HepG2 (cell line): ENCODE measurements around the gene LASP1. TPM values are rescaled to one million over a fixed set of nuclear protein-coding genes. Genes with fewer than 3 reads are reported as not detected.

ENCODE experiments used
- ATAC-seq: fragments of 200-7000 bp; cut with Tn5 transposase; 3 replicates; pipeline ENCODE4 v1.9.1; 2020; ENCODE audit warnings: mild to moderate bottlenecking, moderate library complexity
- BruUV-seq: library from RNA; stranded (reverse); fragments of 400-500 nt; replicated peaks from 2 replicates; lab custom pipeline; 2021; lab: Mats Ljungman, UMichigan
- CTCF ChIA-PET: fragments of 300-600 bp; formaldehyde crosslinking; extraction: SDS; loops from one replicate; lab custom pipeline; 2021; ENCODE audit warnings: low total read pairs, inconsistent platforms, low intra/inter-chr PET ratio; lab: Yijun Ruan, JAX
- POLR2A ChIA-PET: fragments of 350-600 bp; sonication (Branson Sonifier 250); formaldehyde crosslinking; loops from one replicate; lab custom pipeline; 2020; ENCODE audit warnings: antibody characterized with exemption, inconsistent platforms; lab: Yijun Ruan, JAX
- DNase-seq: peaks from one replicate; pipeline ENCODE4 v3.0.0-alpha.2; 2015; ENCODE audit warnings: low spot score
- FAIRE-seq: peaks from 3 replicates; lab custom pipeline; 2011; peaks lifted over from hg19 to GRCh38; lab: Jason Lieb, UNC
- H2AFZ ChIP-seq: one replicate; pipeline ENCODE4 v1.6.1; 2011; ENCODE audit warnings: low read length, inconsistent platforms
- H3K27ac ChIP-seq: fragments of 300-600 bp; 3 replicates; pipeline ENCODE4 v1.8.0; 2011; ENCODE audit warnings: mixed run types, mild to moderate bottlenecking, mixed read lengths, low read length, inconsistent platforms; ENCODE audit not compliant: insufficient read depth; ENCODE audit errors: extremely low read length
- H3K27me3 ChIP-seq, 2 experiments: fragments of 200-600 bp in 1 of 2; 2 replicates in 1 of 2; 3 replicates in 1 of 2; pipeline versions ENCODE4 v1.6.0 to v1.8.0; 2011; ENCODE audit warnings: low read length in 2 of 2, mild to moderate bottlenecking in 2 of 2, moderate library complexity in 2 of 2, inconsistent platforms in 1 of 2; ENCODE audit not compliant: insufficient read depth in 2 of 2, control insufficient read depth in 1 of 2
- H3K36me3 ChIP-seq, 2 experiments: fragments of 200-600 bp in 1 of 2; replicated peaks in 1 of 2; 2 replicates in 1 of 2; 3 replicates in 1 of 2; pipeline versions ENCODE4 v1.5.1 to v1.8.0; 2011; ENCODE audit warnings: low read length in 2 of 2, inconsistent platforms in 1 of 2; ENCODE audit not compliant: insufficient read depth in 2 of 2, control insufficient read depth in 1 of 2
- H3K4me1 ChIP-seq: 2 replicates; pipeline ENCODE4 v1.5.1; 2012; ENCODE audit warnings: low read length, inconsistent platforms; ENCODE audit not compliant: insufficient read depth
- H3K4me2 ChIP-seq: 2 replicates; pipeline ENCODE4 v1.6.0; 2011; ENCODE audit warnings: low read depth, low read length, inconsistent platforms
- H3K4me3 ChIP-seq, 3 experiments: fragments of 200-600 bp in 1 of 3; sonication (generic), shearing (Covaris generic) in 1 of 3; replicated peaks in 1 of 3; 2 replicates each; pipeline ENCODE4 v1.5.1; 2011 to 2016; ENCODE audit warnings: low read length in 3 of 3, inconsistent platforms in 2 of 3, low read depth in 2 of 3, mild to moderate bottlenecking in 2 of 3, control low read depth in 1 of 3, mixed read lengths in 1 of 3; ENCODE audit not compliant: insufficient read depth in 1 of 3
- H3K79me2 ChIP-seq: one replicate; pipeline ENCODE4 v1.6.1; 2011; ENCODE audit warnings: low read length, inconsistent platforms; ENCODE audit not compliant: insufficient read depth
- H3K9ac ChIP-seq: 2 replicates; pipeline ENCODE4 v1.6.0; 2011; ENCODE audit warnings: mild to moderate bottlenecking, low read depth, low read length, inconsistent platforms; ENCODE audit not compliant: insufficient read depth
- H3K9me3 ChIP-seq: 2 replicates; pipeline ENCODE4 v1.5.1; 2012; ENCODE audit warnings: mild to moderate bottlenecking, low read length
- H4K20me1 ChIP-seq: 2 replicates; pipeline ENCODE4 v1.6.0; 2011; ENCODE audit warnings: inconsistent platforms, mild to moderate bottlenecking, low read length, moderate library complexity; ENCODE audit not compliant: insufficient read depth
- AGO2 ChIP-seq: fragments of 200-400 bp; formaldehyde crosslinking; optimal IDR thresholded peaks from 2 replicates; pipeline ENCODE3; 2017; ENCODE audit warnings: mild to moderate bottlenecking, low read depth, low read length, moderate library complexity
- BRD4 ChIP-seq: sonication (generic); formaldehyde crosslinking; IDR thresholded peaks from 2 replicates; pipeline ENCODE4 v1.4.0; 2020; ENCODE audit warnings: missing genetic modification reagents
- KLF9 ChIP-seq: IDR thresholded peaks from 2 replicates; pipeline ENCODE4 v1.6.1; 2016; ENCODE audit warnings: low read depth
- PAF1 ChIP-seq: IDR thresholded peaks from 2 replicates; pipeline ENCODE4 v1.6.1; 2016; ENCODE audit warnings: missing genetic modification reagents, missing compliant biosample characterization
- PHF20 ChIP-seq: sonication (generic); formaldehyde crosslinking; IDR thresholded peaks from 2 replicates; pipeline ENCODE4 v1.5.0; 2020; ENCODE audit warnings: mild to moderate bottlenecking, missing genetic modification reagents
- POLR2A ChIP-seq, 2 experiments: IDR thresholded peaks; 2 replicates each; pipeline ENCODE4 v1.6.1; 2011; ENCODE audit warnings: low read depth in 2 of 2, low read length in 2 of 2, mild to moderate bottlenecking in 1 of 2, moderate library complexity in 1 of 2; ENCODE audit not compliant: insufficient read depth in 1 of 2
- POLR2AphosphoS5 ChIP-seq: IDR thresholded peaks from 2 replicates; pipeline ENCODE4 v1.6.1; 2012; ENCODE audit warnings: low read depth, low read length
- RAD51 ChIP-seq: fragments of 450-650 bp; IDR thresholded peaks from 2 replicates; pipeline ENCODE4 v1.6.1; 2016; ENCODE audit warnings: borderline replicate concordance
- RBFOX2 ChIP-seq: fragments of 200-400 bp; formaldehyde crosslinking; IDR thresholded peaks from 2 replicates; pipeline ENCODE4 v1.6.1; 2017; ENCODE audit warnings: low read depth, mild to moderate bottlenecking, low read length
- STAG1 ChIP-seq: sonication (generic); formaldehyde crosslinking; IDR thresholded peaks from 2 replicates; pipeline ENCODE4 v1.4.0; 2020; ENCODE audit warnings: missing genetic modification reagents
- TARDBP ChIP-seq: sonication (generic); formaldehyde crosslinking; IDR thresholded peaks from 2 replicates; pipeline ENCODE4 v1.8.0; 2022; ENCODE audit warnings: mild to moderate bottlenecking, missing genetic modification reagents
- TEAD3 ChIP-seq: optimal IDR thresholded peaks from 2 replicates; pipeline ENCODE3; 2016; ENCODE audit warnings: borderline replicate concordance
- ZBTB2 ChIP-seq: sonication (generic); formaldehyde crosslinking; IDR thresholded peaks from 2 replicates; pipeline ENCODE4 v1.8.0; 2022; ENCODE audit warnings: low read depth, missing genetic modification reagents
- ZNF160 ChIP-seq: sonication (generic); formaldehyde crosslinking; IDR thresholded peaks from 2 replicates; pipeline ENCODE4 v1.8.0; 2022; ENCODE audit warnings: mild to moderate bottlenecking, inconsistent platforms, missing genetic modification reagents
- ZNF318 ChIP-seq: sonication (generic); formaldehyde crosslinking; IDR thresholded peaks from 2 replicates; pipeline ENCODE4 v1.4.0; 2020; ENCODE audit warnings: mild to moderate bottlenecking, missing genetic modification reagents
- ZNF557 ChIP-seq: sonication (generic); formaldehyde crosslinking; IDR thresholded peaks from 2 replicates; pipeline ENCODE4 v1.4.0; 2020; ENCODE audit warnings: missing genetic modification reagents
- WGBS: methylation state at CpG from one replicate; pipeline ENCODE4 v1.1.6; 2017; ENCODE audit warnings: low lambda C conversion rate; 5-methylcytosine and 5-hydroxymethylcytosine counted together
- in situ Hi-C: cut with HindIII; loops from 2 replicates; pipeline ENCODE4 v1.10.0; 2017; ENCODE audit warnings: low pct_unique_long_range_greater_than_20kb; ENCODE audit not compliant: extremely low pct_ligation_motif_present
- intact Hi-C: fragments of 100-400 bp; cut with micrococcal nuclease; formaldehyde crosslinking; loops from one replicate; pipeline ENCODE4 v1.10.0; 2022; ENCODE audit not compliant: unreplicated experiment
- polyA plus RNA-seq, 8 experiments: library from polyadenylated mRNA; depleted of rRNA in 3 of 8; stranded (reverse) in 7 of 8; unstranded in 1 of 8; fragments of >200 nt; fragmentation: Illumina TruSeq in 4 of 8; extraction: Trizol in 4 of 8; gene quantifications; 2 replicates each; pipeline versions ENCODE4 v1.2.1 to v1.2.3, GENCODE V29; 2011 to 2016; ENCODE audit warnings: low read depth in 4 of 8, missing spikeins in 1 of 8, mixed read lengths in 1 of 8; ENCODE audit not compliant: insufficient read depth in 1 of 8
- total RNA-seq, 5 experiments: library from RNA; depleted of rRNA; stranded (reverse); fragments of >200 nt; fragmentation: Illumina TruSeq; extraction: Trizol; gene quantifications; 2 replicates each; pipeline ENCODE4 v1.2.3, GENCODE V29; 2016; ENCODE audit warnings: low read depth in 1 of 5

The LASP1 gene
- total and polyA plus RNA-seq, 2 of the 13 experiments (the other 11 are each of a cell fraction or from before 2014, with no cell fraction given), result 70.1 to 97.0 TPM

GRCh38 chr17:38844261-38844757 lies 25.5 kb upstream of the LASP1 start (continued):
- TF ChIP-seq ZNF318 (CRISPR knock-in tag) (no peak), RAD51 (no peak), ZNF160 (CRISPR knock-in tag) (no peak)

- ChIA-PET CTCF (no interaction called here), POLR2A (interaction anchor here (0.6 to 6.5 kb wide), 8 partner anchors 8 to 125 kb away, joined by 3 to 58 read pairs (median 4); partner anchors contain the start of genes CWC25, LASP1 and PSMB3)
- H3K36me3 ChIP-seq, result peaks cover 18 to 45% of the 10 kb centered on the region in 2 experiments
- FAIRE-seq, result no peak
- no peak overlapping the region for H3K9ac ChIP-seq
- in situ Hi-C loops (no loop called here), intact Hi-C loops (no loop called here)
- peaks cover 34% of the 10 kb centered on the region for H3K79me2 ChIP-seq
- peaks cover 50% of the 10 kb centered on the region for H3K4me1 ChIP-seq
- DNase-seq, result no peak
- no peaks in the 10 kb centered on the region for H3K9me3 ChIP-seq
- no peaks in the 10 kb centered on the region; a peak in 1 of 5 replicates for H3K27me3 ChIP-seq
- H3K4me3 ChIP-seq, result no peak overlapping the region
- no peak for ATAC-seq
- no TSS peak for BruUV-seq
- no peak overlapping the region for H3K27ac ChIP-seq
- no peak overlapping the region for H2AFZ ChIP-seq
- peaks cover 54% of the 10 kb centered on the region for H4K20me1 ChIP-seq
- H3K4me2 ChIP-seq, result no peak overlapping the region
- WGBS, result 100% methylated on average over 1 of the region's 1 CpG
- peak; percentile 65 for TF ChIP-seq RBFOX2
- TF ChIP-seq STAG1, result no peak
- 0 out of 2 replicates have a peak, but pooled peaks have one; percentile 19 for TF ChIP-seq POLR2AphosphoS5
- no peak for TF ChIP-seq TEAD3 (CRISPR knock-in tag)
- peak in 1 of 2 experiments; percentile 38; a peak in 2 of 4 replicates for TF ChIP-seq POLR2A (IDR thresholded peaks at IDR 0.05; ENCODE audit: insufficient read depth in 1 of 2, low read depth in 2 of 2, low read length in 2 of 2)
- TF ChIP-seq TARDBP, result no peak
- TF ChIP-seq AGO2, result peak; percentile 77
- no peak for TF ChIP-seq KLF9 (CRISPR knock-in tag)
- no peak for TF ChIP-seq BRD4 (CRISPR knock-in tag)
- no peak for TF ChIP-seq ZBTB2
- no peak for TF ChIP-seq PHF20 (CRISPR knock-in tag)
- 0 out of 2 replicates have a peak, but pooled peaks have one; percentile 6 for TF ChIP-seq ZNF557 (CRISPR knock-in tag)
- TF ChIP-seq PAF1 (CRISPR knock-in tag), result 0 out of 2 replicates have a peak, but pooled peaks have one; percentile 7
Measured at GRCh38 chr17:38848557-38848891, 21.3 kb upstream of the LASP1 start.
